Dermis lymphatic vessel endothelial cell (primary cell): ENCODE results near the gene AKAP8L. TPM values are rescaled to one million over a fixed set of nuclear protein-coding genes. Genes with fewer than 3 reads are reported as not detected.

Source experiments
- total RNA-seq: library from RNA; depleted of rRNA; stranded (reverse); fragments of >200 nt; gene quantifications from 2 replicates; pipeline ENCODE4 v1.2.1, GENCODE V29; 2014

The AKAP8L gene
- 43.7 and 51.1 TPM in 2 replicates for total RNA-seq

GRCh38 chr19:15418579-15419412 lies at the start of gene AKAP8L:
Gene AKAP8L (minus strand): TSS chr19:15418988. CDS start chr19:15418923, 65 bp downstream.

DNA sequence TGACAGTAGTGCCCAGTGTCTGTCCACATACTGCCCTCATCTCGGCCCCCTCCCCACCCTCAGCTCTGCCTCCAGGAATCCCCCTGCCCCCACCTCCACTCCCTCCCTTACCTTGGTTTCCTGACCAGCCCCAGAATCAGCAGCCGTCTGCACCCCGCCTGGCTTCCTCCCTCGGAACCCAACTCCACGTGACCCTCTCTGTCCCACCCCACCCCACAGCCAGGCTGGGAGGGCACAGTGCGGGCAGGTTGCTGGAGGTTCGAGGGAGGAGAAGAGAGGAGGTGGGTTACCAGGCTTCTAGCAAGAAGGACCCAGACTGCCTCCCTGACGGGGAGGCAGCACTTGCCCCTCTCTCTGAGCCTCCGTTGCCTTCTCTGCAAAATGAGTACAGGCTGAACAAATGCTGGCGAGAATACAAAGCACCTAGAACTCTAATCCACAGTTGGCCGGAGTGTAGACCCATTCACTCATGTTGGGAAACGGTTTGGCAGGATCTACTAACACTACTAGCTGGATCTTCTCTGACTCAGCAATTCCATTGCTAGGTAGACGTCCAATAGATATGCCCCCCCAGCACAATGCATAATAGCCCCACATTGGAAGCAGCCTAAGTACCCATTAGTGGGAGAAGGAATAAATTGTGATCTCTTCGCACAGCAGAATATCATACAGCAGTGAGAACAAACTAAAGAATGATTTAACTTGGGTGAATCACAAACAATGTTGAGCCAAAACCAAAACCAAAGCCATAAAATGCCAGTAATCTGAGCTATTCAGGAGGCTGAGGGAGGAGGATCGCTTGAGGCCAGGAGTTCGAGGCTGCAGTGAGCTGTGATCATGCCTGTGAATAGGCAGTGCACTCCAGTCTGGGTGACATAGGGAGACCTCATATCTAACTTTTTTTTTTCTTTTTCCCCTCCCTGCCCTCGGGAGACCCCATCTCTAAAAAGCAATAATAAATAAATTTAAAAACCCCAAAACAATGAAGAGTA lies 45.9 kb upstream of the AKAP8L start, which contains the start of gene RASAL3:
RASAL3 (minus strand) TSS at position 151 of the 992 bp plus-strand sequence. CDS start 186 bp downstream, outside the sequence.

DNA sequence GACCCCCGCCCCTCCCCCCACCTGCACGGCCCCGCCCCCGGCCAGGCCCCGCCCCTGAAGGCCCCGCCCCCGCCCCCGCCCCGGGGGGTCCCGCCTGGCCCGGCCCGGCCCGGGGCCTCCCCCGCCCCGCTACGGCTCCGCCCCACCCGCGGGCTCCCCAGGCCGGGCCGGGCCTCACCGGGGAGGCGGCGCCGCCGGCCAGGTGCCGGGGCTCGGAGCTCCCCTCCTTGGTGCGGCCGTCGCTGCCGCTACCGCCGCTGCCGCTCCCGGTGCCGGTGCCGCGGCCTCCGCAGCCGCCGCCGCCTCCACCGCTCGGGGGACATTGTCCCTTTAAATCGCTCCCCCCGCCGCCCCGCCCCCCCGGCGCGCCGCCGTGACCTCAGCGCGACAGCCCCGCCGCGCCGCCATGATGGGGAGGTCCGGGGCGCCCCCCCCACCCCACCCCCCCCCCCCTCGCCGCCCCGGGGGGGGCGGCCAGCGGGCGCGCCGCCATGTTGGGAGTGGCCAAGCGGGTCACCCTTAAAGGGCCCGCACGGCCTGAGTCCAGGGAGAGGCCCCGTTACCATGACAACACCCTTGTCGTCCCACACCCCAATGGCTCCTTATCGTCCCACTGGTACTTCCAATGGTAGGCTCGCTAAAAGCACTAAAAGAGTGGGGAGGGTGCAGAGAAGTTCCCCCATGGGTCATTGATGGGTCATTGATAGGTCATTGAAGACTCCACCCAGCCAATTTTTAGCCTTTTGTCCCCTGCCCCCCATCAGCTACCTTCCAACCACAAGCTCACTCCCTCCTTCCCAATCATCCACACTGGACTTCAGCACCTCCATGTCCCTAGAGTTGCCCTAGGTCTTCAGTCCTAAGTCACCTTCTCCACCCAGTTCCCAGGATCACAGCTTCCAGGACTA lies 31.1 kb upstream of the AKAP8L start, which contains the start of gene WIZ:
WIZ (minus strand) TSS at position 337 of the 908 bp plus-strand sequence. CDS start 1,649 bp downstream, outside the sequence.

DNA sequence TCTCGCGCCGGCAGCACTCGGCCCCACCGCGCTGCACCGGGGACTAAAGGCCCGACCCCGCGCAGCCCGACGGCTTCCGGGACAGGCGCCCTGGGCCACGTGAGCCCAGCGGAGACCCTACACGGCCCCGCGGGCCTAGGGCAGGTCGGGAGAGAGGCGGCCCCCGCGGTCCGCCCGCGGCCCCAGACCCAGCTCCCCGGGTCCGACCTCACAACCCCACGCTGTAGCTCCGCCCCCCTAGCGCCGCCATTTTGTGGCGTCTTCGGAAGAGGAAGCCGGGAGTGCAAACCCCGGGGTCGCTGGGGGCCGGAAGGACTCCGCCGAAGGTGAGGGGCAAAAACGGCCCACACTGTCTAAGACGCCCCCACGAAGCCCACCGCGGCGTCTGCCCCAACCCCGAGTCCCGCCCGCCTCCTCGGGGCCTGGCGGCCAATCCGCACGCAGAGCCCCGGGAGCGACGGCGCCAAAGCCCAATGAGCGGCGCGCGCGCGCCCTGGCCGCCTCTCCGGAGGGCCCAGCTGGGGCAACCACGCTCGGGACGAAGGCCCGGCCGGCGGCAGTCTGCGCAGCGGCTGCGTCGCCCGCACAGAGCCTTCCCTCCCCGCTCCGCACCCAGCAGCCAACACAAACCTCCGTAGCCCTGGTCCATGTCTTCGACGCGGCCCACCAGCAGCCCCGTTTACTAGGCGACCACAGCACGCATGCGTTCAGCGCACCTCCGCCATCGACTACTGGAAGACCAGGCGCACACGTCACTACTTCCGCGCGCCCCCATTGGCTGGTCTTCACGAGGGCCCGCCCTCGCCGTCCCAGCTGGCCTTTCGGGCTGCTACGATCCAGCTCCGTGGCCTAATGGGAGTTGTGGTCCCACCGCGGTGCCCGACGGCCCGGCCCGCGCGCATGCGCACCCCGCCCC lies 39.4 kb downstream of the AKAP8L start, which contains the start of gene AKAP8:
AKAP8 (minus strand) TSS at position 705 of the 916 bp plus-strand sequence; CDS start at position 649, 56 bp downstream.

GRCh38 chr19:15332311-15332996 lies 86.3 kb downstream of the AKAP8L start, which contains the start of gene BRD4:
Gene BRD4 (minus strand): TSS chr19:15332539. CDS start chr19:15273099, 59,440 bp downstream.

Other genes with a start within 250 kb of the AKAP8L start
- 0.52 and 5.2 TPM in 2 replicates for gene NOTCH3, start 218.0 kb downstream of the AKAP8L start, total RNA-seq
- gene EPHX3, start 186.5 kb downstream of the AKAP8L start, total RNA-seq: 0.09 and 0.11 TPM in 2 replicates
- gene BRD4, start 86.4 kb downstream of the AKAP8L start, total RNA-seq: 9.2 and 9.8 TPM in 2 replicates
- 15.6 and 18.5 TPM in 2 replicates for gene AKAP8, start 39.2 kb downstream of the AKAP8L start, total RNA-seq
- 3.9 and 4.6 TPM in 2 replicates for gene WIZ, start 31.0 kb upstream of the AKAP8L start, total RNA-seq
- gene RASAL3, start 45.6 kb upstream of the AKAP8L start, total RNA-seq: 11.8 and 18.0 TPM in 2 replicates
- not detected in 2 replicates for gene PGLYRP2, start 60.5 kb upstream of the AKAP8L start, total RNA-seq
- gene CYP4F22, start 89.5 kb upstream of the AKAP8L start, total RNA-seq: not detected in 2 replicates
- not detected in 2 replicates for gene CYP4F8, start 196.2 kb upstream of the AKAP8L start, total RNA-seq
- gene CYP4F3, start 221.9 kb upstream of the AKAP8L start, total RNA-seq: not detected in 2 replicates